ENCODE data around the gene OVCA2.

Gene OVCA2

DNA sequence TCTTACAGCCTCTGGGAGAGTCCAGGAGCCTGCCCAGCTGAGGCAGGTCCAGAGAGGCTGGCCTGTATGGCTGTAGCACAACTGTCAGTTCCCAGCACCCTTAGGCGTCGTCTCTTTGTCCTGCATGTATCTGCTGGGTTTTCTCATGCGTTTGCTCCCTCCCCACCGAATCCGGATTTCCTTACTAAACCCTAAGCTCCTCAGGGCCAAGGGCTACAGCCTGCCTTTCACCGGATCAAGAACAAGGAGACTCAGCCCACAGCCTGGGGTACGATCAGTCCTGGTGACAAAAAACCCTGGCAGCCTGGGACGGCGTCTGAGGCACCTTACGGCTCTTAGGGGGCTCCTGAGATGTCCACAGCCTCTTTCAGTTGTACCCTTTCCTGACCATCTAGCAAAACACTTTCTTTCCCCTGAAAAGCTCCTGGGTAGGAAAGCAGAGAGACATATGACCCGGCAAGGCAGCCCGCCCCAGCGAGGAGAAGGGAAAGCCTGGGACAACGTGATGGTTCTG is 25.3 kb downstream of the OVCA2 start:
- DNase-seq, result no peak

DNA sequence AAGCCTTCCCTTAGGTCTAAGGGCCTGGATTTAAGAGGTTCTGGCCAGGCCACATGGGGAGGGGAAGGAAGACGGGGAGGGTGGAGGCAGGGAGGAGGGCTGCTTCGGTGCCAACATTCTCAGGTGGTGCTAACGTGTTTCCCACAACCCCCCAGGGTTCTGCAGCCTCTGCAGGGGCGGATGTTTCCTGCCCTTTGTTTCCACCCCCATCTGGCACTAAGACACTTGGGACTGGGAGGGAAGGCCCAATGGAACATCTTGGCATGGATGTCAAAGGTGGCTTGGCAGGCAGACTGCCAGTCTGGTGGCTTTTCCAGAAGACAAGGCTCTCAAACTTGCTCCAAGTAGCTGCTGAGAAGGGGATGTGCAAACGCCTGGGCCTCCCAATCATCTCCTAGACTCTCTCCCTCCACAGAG is 25.8 kb downstream of the OVCA2 start:
- DNase-seq, result no peak

DNA sequence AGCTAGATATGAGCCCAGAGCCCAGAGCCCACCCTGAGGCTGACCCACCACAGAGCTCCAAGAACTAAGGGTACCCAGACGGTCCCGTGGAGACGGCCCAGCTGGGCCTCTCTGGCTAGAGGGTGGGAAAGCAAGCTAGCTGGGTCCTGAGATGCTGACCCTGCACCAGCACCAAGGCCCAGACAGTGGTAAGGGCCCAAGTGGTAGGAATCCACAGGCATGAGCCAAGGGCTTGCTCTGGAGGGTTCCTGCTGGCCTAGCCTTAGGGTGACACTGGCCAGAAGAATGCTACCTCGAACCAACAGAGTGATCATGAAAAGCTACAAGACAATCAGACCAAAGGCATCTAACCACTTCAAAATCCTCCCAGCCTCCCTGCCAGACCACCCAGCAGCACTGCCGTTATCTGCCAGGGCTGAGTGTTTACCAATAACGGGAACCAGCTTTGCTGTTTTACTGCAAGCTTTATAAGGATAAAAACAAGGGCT is 26.3 kb downstream of the OVCA2 start:
- no peak for DNase-seq

DNA sequence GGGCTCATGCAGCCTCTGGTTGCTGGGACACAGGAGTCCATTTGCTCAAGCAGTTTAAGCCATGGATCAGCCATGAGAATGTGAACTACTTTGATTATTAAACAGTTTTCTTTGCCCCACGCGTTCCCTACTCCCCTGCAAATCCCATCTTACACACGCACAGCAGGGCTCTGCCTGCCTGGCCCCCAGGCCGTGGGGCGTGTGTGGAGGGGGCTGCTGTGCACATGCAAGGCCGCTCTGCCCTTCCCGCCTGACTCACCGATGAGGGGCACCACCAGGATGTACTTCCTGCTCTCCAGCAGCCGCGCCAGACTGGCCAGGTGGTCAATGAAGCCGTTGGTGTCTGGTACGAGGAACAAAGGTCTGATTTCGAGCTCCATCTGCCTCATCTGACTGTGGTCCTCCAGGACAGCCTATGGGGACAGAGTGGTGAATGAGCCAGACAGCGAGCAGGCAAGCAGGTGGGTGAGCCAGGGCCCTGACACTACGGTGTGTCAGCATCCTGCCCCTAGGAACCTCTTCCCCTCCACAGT is 26.8 kb downstream of the OVCA2 start:
- DNase-seq, result no peak

DNA sequence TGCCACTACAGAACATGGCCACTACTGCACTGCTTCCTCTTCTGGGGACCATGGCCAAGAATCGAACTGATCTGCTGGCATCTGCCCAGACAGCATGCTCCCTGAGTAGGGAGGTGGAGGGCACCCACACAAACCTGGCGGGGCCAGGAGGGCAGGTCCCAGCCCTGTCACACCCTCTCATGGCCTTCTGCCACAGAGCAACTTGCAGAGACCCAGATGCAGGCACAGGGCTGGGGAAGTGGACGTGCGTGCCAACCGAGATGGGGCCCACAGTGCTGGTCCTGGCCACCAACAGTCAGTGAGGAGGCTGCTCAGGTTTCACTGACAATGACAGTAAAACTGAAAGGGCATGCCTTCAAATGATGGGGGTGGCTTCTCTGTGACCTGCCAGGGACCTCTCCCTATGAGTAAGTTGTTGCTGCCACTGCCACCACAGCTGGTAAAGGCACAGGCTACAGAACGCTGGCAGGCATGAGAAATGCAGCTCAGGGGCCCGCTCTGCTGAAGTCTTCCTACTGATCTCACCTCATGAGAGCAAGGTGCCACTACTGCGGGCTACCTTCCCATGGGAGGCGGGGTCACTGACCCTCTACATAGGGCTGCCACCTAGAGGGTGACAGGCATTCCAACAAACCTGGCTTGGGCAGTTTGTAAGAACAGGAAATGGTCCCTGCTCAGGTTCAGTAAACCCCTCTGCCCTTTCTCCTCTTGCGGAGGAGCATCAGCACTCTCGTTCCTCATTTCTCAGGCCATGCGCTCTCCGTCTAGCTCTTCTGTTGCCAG is 28.6 kb downstream of the OVCA2 start:
- no peak for DNase-seq

DNA sequence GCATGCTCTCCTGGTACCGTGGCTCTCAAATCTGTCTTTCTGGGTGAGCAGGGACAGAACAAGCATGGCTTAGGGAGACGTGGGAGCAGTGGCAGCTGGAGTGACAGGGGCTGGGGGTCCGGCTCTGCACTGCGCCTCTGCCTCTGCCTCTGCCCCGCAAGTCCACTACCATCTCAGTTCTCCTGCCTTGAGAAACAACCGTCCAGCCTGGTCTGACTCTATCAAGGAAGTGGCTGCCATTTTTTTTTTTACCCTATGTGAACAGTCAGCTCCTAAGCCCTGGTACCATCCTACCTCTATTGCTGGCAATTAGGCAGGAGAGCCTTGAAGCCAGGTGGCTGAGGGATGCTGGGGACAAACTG is 29.2 kb downstream of the OVCA2 start:
- no peak for DNase-seq

DNA sequence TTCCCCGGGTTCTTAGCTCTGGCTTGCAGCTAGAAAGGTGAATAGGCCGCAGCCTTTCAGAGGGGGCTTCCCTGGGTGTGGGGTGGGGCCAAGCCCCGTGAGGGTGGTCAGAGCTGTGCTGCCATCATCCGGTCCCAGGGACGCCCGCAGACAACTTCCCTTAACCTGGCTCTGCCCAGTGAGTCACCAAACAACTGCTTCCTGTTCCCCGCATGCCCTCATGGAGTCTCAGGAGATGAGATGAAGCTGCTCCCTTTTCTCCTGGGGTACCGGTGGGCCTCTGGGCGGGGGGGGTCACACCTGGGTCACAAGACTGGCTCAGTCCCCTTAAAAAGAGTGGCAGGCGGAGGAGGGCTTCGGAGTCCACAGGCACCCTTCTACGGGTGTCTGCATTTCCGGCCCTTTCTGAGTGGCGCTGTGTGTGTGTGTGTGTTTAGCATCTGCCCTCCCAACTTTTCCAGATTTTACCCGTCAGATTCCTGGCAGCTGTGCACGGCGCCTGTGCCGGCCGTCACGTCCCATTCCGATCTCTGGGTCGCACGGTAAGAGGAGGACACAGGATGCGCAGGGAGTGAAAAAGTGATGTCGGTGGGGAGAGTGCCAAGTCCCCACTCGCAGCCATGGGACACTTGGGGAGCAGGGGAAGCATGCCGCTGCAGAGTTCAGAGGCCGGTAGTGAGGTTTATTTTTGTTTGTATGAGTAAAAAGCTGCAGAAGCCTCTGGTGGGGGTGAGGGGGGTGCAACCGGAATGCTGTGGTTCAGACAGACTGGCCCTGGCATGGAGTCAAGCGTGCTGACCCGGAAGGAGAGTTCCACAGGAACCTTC is 29.8 kb downstream of the OVCA2 start:
- no peak for DNase-seq

DNA sequence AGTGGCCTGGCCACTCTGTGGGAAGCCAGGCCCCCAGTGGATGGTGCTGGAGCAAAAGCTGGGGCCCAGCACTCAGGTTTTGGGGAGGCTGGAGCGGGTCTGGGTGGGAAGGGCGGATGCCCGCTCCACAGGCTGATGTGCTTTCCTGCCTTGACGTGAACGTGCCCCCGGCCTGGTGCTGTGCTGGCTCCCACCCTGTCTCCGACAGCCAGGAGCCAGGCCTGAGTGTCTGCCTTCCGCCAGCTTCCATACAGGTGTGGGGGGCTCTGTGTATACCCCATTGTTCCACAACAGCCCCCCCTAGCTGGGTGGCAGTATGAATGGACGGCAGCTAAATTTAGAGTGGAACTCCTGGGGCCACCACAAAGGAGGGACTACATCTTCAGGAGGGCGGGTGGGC is 33.1 kb downstream of the OVCA2 start:
- no peak for DNase-seq

DNA sequence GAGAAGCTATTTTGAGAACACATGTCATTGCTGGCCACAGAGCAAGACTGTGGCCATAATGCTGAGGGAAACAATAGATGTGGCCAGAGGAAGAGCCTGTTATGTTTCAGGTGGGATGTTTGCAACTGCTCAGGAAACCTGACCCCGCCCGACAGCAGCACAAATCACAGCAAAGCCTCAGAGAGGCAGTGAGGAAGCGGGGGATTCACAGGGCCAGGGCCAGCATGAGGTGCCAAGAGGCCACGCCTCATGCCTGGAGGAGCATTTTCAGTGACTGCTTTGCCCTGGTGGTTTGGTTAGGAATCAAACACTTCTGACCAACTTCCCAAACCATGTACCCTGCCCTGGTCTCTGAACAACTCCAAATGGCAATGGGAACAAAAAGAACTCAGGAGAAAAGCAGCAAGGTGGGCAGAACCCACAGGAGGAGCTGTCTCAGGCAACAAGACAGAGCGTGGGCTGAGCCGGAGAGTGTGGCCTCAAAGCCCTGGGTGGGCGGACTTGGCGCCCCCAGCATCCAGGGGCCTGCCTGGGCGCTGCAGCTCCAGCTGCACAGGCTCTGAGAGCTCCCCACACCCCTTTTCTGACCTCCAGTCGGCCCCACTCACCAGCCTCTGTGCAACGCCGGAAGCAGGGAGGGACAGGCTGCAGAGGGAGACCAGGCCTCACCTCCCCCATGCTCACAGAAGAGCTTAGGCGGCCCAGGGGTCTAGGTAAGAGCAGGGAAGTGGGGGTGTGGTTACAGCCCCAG is 33.7 kb downstream of the OVCA2 start:
- no peak for DNase-seq

DNA sequence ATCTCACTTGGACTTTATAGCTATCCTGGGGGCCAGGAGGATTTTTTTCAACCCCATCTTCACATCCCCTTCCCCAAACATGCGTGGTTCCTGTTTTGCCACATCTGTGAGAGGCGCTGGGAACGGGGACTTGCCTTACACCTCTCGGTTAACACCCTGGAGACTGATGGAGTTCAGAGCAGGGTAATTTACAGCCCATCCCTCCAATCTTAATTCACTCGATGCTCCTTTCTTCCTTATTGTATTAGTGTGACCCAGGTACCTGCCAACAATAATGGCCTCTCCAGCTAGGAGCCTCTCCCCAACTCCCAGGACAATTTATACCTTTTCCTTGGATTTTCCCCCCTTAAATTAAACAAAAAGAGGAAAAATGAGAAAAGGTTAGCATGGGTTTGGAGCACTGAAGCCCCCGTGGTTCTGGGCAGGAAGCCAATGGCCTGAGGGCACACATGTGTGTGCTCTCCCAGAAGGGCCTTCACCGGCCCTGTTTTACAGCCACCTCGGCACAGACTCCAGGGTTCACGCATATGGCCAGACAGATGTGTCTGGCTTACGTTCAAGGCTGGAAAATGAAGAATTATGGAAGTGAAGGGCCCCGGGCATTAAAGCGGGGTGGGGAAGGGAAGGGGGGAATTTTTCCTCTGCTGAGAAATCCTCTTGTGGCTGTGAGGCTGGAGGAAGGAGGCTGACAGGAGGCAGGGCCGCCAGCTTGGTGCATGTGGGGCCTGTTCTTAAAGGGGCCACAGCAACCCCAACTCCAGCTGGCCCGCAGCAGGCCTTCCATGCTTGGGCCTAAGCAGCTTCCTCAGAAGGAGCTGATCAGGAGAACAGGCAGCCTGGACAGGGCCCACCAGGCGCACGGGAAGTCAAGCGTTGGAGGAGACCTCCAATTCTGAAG is 34.5 kb downstream of the OVCA2 start:
- no peak for DNase-seq

DNA sequence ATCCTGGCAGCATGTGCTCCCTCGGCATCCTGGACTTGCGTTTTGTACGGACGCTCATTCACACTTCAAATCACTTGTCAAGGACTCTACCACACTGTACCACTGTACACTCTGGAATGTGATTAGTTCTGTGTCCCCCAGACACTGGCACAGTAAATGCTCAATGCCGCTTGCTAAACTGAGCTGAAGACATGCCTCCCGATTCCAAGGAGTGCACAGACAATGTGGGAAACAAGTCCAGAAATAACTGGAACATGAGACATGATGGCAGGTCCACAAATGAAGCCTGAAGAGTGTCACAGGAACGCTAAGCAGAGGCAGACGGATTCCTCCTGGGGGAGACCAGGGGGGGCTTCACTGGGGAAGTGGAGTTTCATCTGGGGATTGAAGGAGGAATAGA is 35.2 kb downstream of the OVCA2 start:
- no peak for DNase-seq

DNA sequence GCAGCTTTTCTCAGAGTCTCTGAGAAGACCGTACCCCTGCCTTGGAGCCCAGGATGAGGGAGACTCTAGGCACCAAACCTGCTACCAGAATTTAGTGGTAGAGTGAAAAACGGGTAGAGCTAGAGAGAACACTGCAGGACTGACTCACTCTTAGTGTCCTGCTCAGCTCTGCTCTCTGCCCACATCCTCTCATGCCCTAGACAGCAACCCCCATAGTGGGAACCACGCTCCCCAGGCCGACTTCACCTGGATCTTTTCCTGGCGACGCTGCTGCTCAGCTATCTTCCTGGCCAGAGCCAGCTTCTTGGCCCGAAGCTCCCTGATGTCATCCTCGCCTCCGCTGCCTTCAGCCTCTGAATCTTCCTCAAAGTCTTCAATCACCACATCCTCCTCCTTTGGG is 39.7 kb downstream of the OVCA2 start:
- no peak for DNase-seq

DNA sequence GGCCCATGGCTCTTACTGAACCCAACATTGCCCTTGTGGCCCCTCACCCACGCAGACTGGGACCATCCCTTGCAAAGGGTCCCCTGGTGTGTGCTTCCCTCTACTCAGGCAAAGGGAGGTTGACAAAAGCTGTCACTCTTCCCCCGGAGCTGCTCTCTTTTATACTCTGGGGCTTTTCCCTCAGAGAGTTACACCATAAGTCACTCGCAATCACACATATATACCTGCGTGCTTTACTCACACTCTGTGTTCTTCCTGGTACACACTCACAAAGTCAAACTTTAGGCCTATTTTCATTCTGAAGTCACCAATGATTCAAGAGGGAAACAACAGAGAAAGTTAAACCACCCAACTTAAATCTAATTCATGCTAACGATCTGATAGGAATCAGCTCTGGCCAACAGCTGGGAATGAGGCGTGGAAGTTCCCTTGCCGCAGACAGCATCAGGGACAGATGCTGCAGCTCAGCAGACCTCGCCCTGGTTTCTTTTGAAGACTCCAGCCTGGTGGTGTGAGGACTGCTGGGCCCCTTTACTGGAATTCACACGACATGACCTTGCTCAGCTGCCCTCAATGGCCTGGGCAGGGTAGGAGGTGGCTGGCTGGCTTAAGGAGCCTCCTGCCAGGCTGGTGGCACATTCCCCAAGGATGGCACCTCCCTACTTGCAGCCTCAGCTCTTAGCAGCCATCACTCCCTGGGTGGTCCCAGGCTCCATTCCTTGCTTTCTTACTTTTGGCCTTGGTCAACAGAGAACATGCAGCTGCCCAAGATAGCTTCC is 40.4 kb downstream of the OVCA2 start:
- no peak for DNase-seq

DNA sequence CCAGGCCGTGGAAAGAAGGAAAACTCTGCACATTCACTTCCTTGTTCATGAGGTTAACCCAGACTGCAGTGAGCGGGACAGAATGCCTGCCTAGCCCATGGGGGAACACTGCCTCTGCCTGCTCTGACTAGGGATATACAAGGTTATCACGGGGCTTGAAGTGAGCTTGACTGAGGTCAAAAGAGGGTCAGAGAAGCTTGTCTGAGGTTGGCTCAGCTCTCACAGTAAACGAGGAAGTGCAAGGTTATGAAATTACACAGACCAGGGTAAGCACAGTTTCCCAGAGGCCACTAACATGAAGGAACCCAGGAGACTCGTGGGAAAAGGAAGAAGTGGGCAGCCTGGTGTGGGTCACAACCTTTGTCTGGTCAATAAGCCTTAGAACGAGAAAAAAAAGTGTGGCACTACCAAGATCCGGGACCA is 41.8 kb downstream of the OVCA2 start:
- DNase-seq, result no peak

DNA sequence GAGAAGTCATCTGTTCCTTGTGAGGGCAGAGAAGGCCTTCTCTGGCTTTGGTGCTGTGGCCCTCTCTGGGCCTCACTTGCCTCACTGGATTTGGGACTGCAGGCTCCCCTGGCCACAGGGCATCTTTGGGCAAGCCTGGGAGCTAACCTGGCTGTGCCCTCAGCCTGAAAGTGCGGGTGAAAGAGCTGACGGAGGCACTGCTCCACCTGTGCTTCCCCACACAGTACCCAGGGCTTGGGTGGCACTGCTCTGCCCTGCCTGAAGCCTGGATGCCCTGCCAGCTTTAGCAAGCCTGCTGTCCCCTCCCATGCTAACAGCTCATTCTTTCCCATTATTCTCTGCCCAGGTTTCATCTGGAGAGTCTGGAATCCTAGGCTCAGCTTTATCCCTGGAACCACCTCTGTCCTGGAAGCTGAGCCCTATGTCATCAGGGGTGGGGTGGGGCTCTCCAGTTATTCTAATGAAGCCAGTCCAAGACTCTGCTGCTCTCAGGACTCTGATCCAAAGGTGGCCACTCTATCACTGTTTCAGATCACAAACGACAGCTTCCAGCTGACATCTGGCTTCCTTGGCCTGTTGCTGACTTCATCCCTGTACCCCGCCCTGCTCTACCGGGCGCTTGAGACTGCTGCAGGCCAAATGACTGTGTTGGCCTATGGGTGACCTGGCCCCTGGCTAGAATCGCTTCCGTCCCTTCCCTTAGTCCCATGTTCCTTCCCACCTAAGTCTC is 42.4 kb downstream of the OVCA2 start:
- no peak for DNase-seq

DNA sequence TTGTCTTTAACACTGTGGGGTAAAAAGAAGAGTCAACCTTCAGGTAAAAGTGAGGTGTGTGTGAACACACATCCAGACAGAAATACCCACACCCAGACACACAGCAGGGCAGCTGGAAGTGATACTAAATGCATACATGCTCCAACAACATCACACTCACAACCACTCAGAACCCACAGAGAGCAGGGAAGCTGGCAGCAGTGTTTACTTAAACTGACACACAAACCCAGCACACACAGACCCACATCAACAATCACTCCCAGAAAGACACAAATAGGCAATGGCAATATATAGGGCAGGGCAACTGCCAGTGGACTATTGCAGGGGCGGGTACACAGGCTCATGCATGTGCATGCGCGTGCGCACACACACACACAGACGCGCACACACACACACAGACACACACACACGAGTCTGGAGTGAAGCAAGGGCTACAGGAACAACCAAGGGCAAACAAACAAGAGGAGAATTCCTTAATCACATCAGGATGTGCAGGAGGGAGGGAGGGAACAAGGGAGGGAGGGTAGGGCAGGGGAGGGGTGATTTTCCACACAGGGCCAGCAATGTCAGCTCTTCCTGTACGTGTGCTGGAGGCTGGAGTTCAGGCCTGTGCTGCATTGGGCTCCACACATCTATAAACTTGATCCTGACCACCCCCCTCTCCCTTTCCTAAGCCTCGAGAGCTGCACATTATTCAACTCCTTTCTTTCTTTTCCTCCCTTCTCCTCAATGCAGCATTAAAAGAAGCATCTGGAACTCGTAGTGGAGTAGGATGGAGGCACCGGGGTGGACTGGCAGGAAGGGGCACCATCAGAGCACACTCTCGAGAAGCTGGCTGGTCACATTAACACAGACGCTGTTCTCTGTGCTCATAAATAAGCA is 43.2 kb downstream of the OVCA2 start:
- DNase-seq, result no peak

DNA sequence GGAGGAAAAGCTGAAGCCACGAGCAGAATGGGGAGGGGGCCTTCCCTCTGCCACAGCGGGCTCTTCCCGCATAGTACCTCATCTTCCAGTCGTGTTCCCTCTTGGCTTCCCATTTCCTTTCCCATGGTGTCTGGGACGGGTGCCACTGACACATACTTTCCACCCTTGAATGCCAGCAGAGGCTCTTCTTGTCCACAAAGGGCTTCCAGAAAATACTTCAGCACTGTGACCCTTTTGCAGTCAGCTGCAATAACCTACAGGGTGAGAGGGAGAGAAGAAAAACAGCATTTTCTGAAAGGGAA is 43.8 kb downstream of the OVCA2 start:
- DNase-seq, result no peak

DNA sequence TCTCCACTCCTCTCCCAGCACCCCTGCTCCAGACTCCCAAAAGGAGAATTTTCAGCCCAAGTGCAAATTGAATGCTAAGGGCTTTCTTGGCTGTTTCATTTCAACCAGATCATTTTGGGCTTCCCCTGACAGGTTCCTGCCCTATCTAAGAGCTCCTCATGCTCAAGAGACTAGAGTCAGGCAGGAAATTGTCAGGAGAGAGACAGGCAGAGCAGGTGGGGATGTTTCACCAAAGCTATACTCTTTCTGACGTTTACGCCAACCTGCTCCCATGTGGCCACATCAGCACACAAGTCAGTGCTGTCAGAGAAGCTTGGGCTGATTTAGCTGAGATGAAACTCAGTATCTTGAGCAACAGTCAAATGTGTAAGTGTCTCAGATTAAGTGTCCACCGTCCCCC is 44.5 kb downstream of the OVCA2 start:
- DNase-seq, result no peak

DNA sequence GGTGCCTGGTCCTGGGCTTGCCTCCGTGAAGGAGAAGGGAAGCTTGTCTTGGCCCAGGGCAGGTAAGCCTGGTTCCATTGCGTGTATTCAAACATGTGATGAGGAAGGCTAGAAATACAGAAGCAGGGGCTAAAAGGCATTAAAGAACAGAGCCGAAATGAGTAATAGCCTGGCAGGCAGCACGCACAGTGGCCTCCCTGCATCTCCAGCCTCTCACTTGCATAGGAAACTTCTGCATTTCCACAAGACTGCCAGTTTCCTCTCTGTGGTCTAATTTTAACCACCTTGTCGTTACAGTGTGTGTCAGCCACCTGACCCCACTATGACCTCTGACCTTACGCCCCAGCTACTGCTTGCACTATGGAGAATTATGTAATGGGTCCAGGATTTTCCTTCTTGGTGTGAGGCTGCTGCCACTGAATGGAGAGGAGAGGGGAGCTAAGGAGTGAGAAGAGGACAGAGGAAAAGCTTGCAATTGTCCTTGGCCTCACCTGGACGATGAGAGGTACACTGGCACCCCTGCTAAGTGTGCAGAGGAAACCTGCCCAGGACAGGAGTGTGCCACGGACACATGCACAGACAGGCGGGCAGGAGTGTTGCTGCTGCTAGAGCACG is 45.9 kb downstream of the OVCA2 start:
- no peak for DNase-seq
